ENCODE results near the gene PEX11B.

- TF ChIP-seq EP300 (IDR thresholded peaks at IDR 0.05) (no peak), POLR2AphosphoS5 (IDR thresholded peaks at IDR 0.05) (no peak), CTCF (IDR thresholded peaks at IDR 0.05) (no peak), POLR2A (IDR thresholded peaks at IDR 0.05) (no peak)
Observed at GRCh38 chr1:145947551-145947950, 29.0 kb upstream of the PEX11B start.
